NCI-H2196 (cell line): ENCODE results near the gene GLIPR1L2.

Source experiments
- DNase-seq: peaks from one replicate; lab custom pipeline; 2025; ENCODE audit not compliant: unreplicated experiment; lab: John Stamatoyannopoulos, UW

GLIPR1L2 gene

DNA sequence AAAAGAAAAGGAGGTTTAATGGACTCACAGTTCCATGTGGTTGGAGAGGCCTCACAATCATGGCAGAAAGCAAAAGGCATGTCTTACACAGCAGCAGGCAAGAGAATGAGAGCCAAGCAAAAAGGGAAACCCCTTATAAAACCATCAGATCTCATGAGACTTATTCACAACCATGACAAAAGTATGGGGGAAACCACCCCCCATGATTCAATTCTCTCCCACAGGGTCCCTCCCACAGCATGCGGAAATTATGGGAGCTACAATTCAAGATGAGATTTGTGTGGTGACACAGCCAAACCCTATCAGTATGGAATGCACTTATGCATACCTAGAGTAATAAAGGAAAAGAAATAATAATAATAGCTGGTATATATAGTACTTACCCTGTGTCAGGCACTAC, 85.2 kb downstream of the GLIPR1L2 start:
- no peak for DNase-seq

GRCh38 chr12:75477137-75477536, 86.2 kb downstream of the GLIPR1L2 start:
- DNase-seq, result no peak

DNA sequence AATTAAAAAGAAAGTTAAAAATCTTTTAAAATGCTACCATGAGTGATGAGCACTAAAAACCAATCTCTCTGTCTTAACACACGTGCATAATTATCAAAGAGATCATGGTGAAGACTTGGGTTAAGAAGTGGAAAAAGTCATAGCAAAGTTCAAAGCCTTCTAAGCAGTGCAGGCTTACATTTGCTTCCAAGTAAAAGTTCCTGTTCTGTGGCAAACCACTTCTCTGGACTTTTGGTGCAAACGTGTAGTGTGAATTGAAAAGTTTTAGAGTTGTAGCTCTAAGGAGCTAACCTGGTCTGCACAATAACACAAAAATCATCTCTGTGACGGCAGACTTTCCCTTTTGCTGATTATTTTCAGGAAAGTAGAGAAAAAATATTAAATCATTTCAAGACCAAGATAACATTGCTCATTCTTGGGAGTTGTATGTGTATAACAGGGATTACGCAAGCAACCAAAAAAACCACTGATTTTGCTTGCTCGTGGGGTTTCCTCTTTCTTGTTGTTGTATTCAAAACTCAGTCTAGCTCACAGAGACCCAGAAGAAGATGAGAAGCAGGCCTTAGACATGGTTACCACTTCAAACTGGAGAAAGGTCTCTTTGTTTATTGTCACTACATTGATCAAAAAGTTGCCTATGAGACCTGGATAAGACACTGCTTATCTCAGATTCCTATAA, 87.4 kb downstream of the GLIPR1L2 start:
- DNase-seq, result no peak

DNA sequence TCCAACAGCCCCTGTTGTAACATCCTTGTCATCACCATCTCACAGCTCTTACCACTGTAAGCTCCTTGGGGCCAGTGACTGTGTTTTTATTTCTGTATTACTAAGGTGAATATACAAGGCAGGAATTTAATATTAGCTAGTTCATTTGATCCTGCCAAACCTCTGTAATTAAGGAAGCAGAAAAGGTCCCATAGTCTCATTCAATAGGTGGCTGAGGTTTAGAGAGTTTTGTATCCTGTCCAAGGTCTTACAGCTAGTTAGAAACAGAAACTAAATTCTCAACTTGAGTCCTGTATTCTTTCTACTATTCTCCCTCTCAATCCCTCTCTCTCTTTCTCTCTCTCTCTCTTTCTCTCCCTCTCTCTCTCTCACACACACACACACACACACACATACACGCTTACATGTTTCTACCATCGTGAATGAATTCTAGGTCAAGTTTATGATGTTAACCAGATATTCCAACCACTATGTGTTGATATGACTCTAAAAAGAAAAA, 89.1 kb downstream of the GLIPR1L2 start:
- no peak for DNase-seq

GRCh38 chr12:75480469-75480949, 89.6 kb downstream of the GLIPR1L2 start, which contains the start of gene GLIPR1:
GLIPR1 (plus strand) TSS chr12:75480755; CDS start chr12:75480881, 126 bp downstream.
- peak; percentile 18 for DNase-seq

GRCh38 chr12:75481013-75481705, 90.3 kb downstream of the GLIPR1L2 start:
- no peak for DNase-seq

- DNase-seq, result no peak
Measured at GRCh38 chr12:75481774-75482173, 90.9 kb downstream of the GLIPR1L2 start.
